NB4 (cell line): ENCODE results near the gene BNIP3.
"Not testable (repeated sequence)": the region's sequence is repeated elsewhere in the genome, so short reads cannot be mapped to it uniquely, and the experiment has no call there.

Source experiments
- DNase-seq: peaks from one replicate; pipeline ENCODE4 v3.0.0; 2010; ENCODE audit warnings: low read depth
- H3K4me3 ChIP-seq: one replicate; pipeline ENCODE4 v1.5.1; 2011; ENCODE audit warnings: mild to moderate bottlenecking, low read depth, low read length, moderate library complexity
- CTCF ChIP-seq: IDR thresholded peaks from one replicate; pipeline ENCODE4 v1.5.1; 2012; ENCODE audit warnings: low read depth, low read length
- MAX ChIP-seq: IDR thresholded peaks from 2 replicates; pipeline ENCODE4 v1.6.1; 2011; ENCODE audit warnings: low read depth, low read length
- MYC ChIP-seq: IDR thresholded peaks from 2 replicates; pipeline ENCODE4 v1.6.1; 2011; ENCODE audit warnings: low read depth, low read length
- POLR2A ChIP-seq: IDR thresholded peaks from 2 replicates; pipeline ENCODE4 v1.6.1; 2011; ENCODE audit warnings: mild to moderate bottlenecking; ENCODE audit not compliant: insufficient read length; ENCODE audit errors: extremely low read depth

BNIP3 gene

DNA sequence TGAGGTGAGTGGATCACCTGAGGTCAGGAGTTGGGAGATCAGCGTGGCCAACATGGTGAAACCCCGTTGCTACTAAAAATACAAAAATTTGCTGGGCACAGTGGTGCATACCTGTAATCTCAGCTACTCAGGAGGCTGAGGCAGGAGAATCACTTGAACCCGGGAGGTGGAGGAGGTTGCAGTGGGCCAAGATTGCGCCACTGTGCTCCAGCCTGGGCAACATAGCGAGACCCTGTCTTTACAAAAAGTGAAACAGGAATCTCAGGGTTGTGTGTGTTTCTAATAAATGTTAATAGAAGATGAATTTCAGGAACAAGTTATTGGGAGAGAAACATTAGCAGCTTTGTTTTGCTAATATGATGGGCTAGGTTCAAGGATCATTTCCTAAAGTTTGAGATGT lies 61.0 kb downstream of the BNIP3 start:
- no peak for DNase-seq
- TF ChIP-seq CTCF = no peak
- TF ChIP-seq POLR2A = no peak
- TF ChIP-seq MAX = no peak
- no peak for TF ChIP-seq MYC
- no peak overlapping the region for H3K4me3 ChIP-seq

- no peak overlapping the region for H3K4me3 ChIP-seq
- TF ChIP-seq CTCF (no peak), MAX (no peak), POLR2A (no peak), MYC (no peak)
- DNase-seq = no peak
Observed at GRCh38 chr10:131920151-131920550, 61.6 kb downstream of the BNIP3 start.

GRCh38 chr10:131919461-131919860 lies 62.3 kb downstream of the BNIP3 start:
- not testable (repeated sequence) for H3K4me3 ChIP-seq, DNase-seq
